Keratinocyte (primary cell): ENCODE results near the gene TMEM151A.

ENCODE experiments used
- EZH2 ChIP-seq: IDR thresholded peaks from one replicate; pipeline ENCODE4 v1.6.1; 2012; ENCODE audit warnings: inconsistent platforms, mild to moderate bottlenecking, low read length, moderate library complexity
- TF ChIP-seq, protein P1 (sequence below), 3 experiments: IDR thresholded peaks in 1 of 3; conservative IDR thresholded peaks in 1 of 3; optimal IDR thresholded peaks in 1 of 3; 2 replicates in 2 of 3; 3 replicates in 1 of 3; pipeline versions ENCODE3 to v1.5.1; 2011; ENCODE audit warnings: low read length in 3 of 3, mild to moderate bottlenecking in 3 of 3, moderate library complexity in 2 of 3, control low read depth in 1 of 3, inconsistent platforms in 1 of 3; ENCODE audit not compliant: insufficient read depth in 2 of 3; ENCODE audit errors: extremely low read depth in 1 of 3

DNA sequence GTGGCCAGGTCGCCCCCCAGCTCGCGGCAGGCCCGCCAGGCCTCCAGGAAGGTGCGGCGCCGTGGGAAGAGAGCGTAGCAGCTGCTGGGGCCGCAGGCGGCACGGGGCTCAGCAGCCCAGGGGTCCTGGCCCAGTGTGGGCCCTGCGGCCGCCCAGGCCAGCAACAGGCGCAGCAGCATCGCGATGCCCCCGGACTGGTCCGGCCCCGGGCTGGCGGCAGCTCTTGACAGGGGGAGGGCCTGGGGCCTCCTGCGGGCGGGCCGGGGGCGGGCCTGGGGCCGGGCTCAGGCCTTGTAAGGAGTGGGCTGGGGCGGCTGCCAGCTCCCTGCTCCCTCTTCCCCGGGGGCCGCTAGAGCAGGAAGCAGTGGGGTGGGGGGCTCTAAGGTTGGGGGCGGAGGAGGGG is 25.2 kb downstream of the TMEM151A start, which contains the start of gene CD248:
- TF ChIP-seq, protein P1, sequence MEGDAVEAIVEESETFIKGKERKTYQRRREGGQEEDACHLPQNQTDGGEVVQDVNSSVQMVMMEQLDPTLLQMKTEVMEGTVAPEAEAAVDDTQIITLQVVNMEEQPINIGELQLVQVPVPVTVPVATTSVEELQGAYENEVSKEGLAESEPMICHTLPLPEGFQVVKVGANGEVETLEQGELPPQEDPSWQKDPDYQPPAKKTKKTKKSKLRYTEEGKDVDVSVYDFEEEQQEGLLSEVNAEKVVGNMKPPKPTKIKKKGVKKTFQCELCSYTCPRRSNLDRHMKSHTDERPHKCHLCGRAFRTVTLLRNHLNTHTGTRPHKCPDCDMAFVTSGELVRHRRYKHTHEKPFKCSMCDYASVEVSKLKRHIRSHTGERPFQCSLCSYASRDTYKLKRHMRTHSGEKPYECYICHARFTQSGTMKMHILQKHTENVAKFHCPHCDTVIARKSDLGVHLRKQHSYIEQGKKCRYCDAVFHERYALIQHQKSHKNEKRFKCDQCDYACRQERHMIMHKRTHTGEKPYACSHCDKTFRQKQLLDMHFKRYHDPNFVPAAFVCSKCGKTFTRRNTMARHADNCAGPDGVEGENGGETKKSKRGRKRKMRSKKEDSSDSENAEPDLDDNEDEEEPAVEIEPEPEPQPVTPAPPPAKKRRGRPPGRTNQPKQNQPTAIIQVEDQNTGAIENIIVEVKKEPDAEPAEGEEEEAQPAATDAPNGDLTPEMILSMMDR (optimal IDR thresholded peaks at IDR 0.05 in 1 of 3, IDR thresholded peaks at IDR 0.05 in 1 of 3, conservative IDR thresholded peaks at IDR 0.05 in 1 of 3; ENCODE audit: extremely low read depth in 1 of 3, insufficient read depth in 2 of 3, low read length in 3 of 3), result no peak
- TF ChIP-seq EZH2, result no peak
